HG03520 (cell line): ENCODE measurements around the gene RPA3.
A peak's percentile ranks its signal among the peaks of the same experiment; 100 is the strongest.

Experiments used
- ATAC-seq: cut with Tn5 transposase; IDR thresholded peaks from one replicate; pipeline ENCODE4 v1.9.1; 2021; ENCODE audit warnings: mild to moderate bottlenecking, moderate library complexity; ENCODE audit not compliant: unreplicated experiment

Gene RPA3

GRCh38 chr7:7736671-7737070 is 18.3 kb upstream of the RPA3 start:
- ATAC-seq, result no peak

GRCh38 chr7:7732621-7733281 is 14.3 kb upstream of the RPA3 start:
- no peak for ATAC-seq

GRCh38 chr7:7731732-7732131 is 13.3 kb upstream of the RPA3 start:
- no peak for ATAC-seq

- ATAC-seq, result no peak
These were observed 2.6 kb upstream of the RPA3 start for GRCh38 chr7:7720750-7721621.

- no peak for ATAC-seq
These were observed 1.8 kb upstream of the RPA3 start for GRCh38 chr7:7720193-7720592.

GRCh38 chr7:7719236-7719635 is 829 bp upstream of the RPA3 start:
- ATAC-seq, result peak; percentile 98

- no peak for ATAC-seq
These were observed 4.7 kb downstream of the RPA3 start for GRCh38 chr7:7713730-7714129.

- ATAC-seq, result no peak
These were observed 7.9 kb downstream of the RPA3 start for GRCh38 chr7:7710469-7710868.

- ATAC-seq, result no peak
These were observed 9.1 kb downstream of the RPA3 start for GRCh38 chr7:7709291-7709690.

GRCh38 chr7:7707806-7708205 is 10.6 kb downstream of the RPA3 start:
- ATAC-seq, result no peak

GRCh38 chr7:7707246-7707645 is 11.2 kb downstream of the RPA3 start:
- no peak for ATAC-seq

- no peak for ATAC-seq
These were observed 11.7 kb downstream of the RPA3 start for GRCh38 chr7:7706556-7707172.

- no peak for ATAC-seq
These were observed 12.3 kb downstream of the RPA3 start for GRCh38 chr7:7706101-7706511.

GRCh38 chr7:7705318-7705717 is 13.1 kb downstream of the RPA3 start:
- no peak for ATAC-seq

GRCh38 chr7:7704867-7705266 is 13.5 kb downstream of the RPA3 start:
- ATAC-seq, result no peak

GRCh38 chr7:7703427-7703826 is 15.0 kb downstream of the RPA3 start:
- ATAC-seq, result no peak

GRCh38 chr7:7702826-7703225 is 15.6 kb downstream of the RPA3 start:
- no peak for ATAC-seq

- no peak for ATAC-seq
These were observed 16.9 kb downstream of the RPA3 start for GRCh38 chr7:7701527-7701926.

GRCh38 chr7:7699970-7700369 is 18.4 kb downstream of the RPA3 start:
- ATAC-seq, result no peak

- ATAC-seq, result no peak
These were observed 19.0 kb downstream of the RPA3 start for GRCh38 chr7:7699380-7699779.

GRCh38 chr7:7698930-7699329 is 19.5 kb downstream of the RPA3 start:
- no peak for ATAC-seq
